ENCODE results near the gene RAB40AL. TPM values are rescaled to one million over a fixed set of nuclear protein-coding genes. Genes with fewer than 3 reads are reported as not detected.
"Not testable (repeated sequence)": the region's sequence is repeated elsewhere in the genome, so short reads cannot be mapped to it uniquely, and the experiment has no call there.

Gene RAB40AL
- total and polyA plus RNA-seq, 3 donors from 2014 or later = 3.8 to 4.3 TPM; not detected in 1

GRCh38 chrX:102968216-102968615, 31.1 kb downstream of the RAB40AL start:
- DNase-seq = no peak
- TF ChIP-seq POLR2A (IDR thresholded peaks at IDR 0.05) = no peak
- H3K36me3 ChIP-seq (ENCODE audit: low read depth, missing control alignments) = no peaks in the 10 kb centered on the region

GRCh38 chrX:102971536-102971935, 34.5 kb downstream of the RAB40AL start:
- H3K9me3 ChIP-seq; H3K4me3 ChIP-seq; H3K36me3 ChIP-seq (ENCODE audit: low read depth, missing control alignments); H3K27ac ChIP-seq; intact Hi-C loops (cut with DNase I; ENCODE audit: low total_unique reads); DNase-seq; H3K27me3 ChIP-seq; H3K4me1 ChIP-seq: not testable (repeated sequence)

More at GRCh38 chrX:102968216-102968615, 31.1 kb downstream of the RAB40AL start:
- Histone ChIP-seq H3K27ac (no peak overlapping the region), H3K9me3 (no peaks in the 10 kb centered on the region), H3K4me3 (no peak overlapping the region), H3K27me3 (no peaks in the 10 kb centered on the region), H3K4me1 (no peaks in the 10 kb centered on the region)
- intact Hi-C loops (cut with DNase I; ENCODE audit: low total_unique reads) = no loop called here
- WGBS, 2 donors = 96 to 100% methylated on average over 2 of the region's 2 CpGs

GRCh38 chrX:102975016-102975415, 37.9 kb downstream of the RAB40AL start:
- H3K9me3 ChIP-seq = no peaks in the 10 kb centered on the region
- TF ChIP-seq POLR2A (IDR thresholded peaks at IDR 0.05) (no peak), CTCF (IDR thresholded peaks at IDR 0.05) (no peak)
- no peak for DNase-seq
- WGBS, 2 donors = 87 to 100% methylated on average over 2 of the region's 2 CpGs
- no peaks in the 10 kb centered on the region for H3K27me3 ChIP-seq
- H3K36me3 ChIP-seq (ENCODE audit: low read depth, missing control alignments) = no peaks in the 10 kb centered on the region
- no peak overlapping the region for H3K4me3 ChIP-seq
- intact Hi-C loops (cut with DNase I; ENCODE audit: low total_unique reads) = no loop called here
- no peaks in the 10 kb centered on the region for H3K4me1 ChIP-seq
- no peak overlapping the region for H3K27ac ChIP-seq

- no peaks in the 10 kb centered on the region for H3K36me3 ChIP-seq (ENCODE audit: low read depth, missing control alignments)
- H3K4me3 ChIP-seq = no peak overlapping the region
- no peaks in the 10 kb centered on the region for H3K27me3 ChIP-seq
- no peak overlapping the region for H3K27ac ChIP-seq
- TF ChIP-seq POLR2A (IDR thresholded peaks at IDR 0.05) (no peak), CTCF (IDR thresholded peaks at IDR 0.05) (no peak)
- 79 to 86% methylated on average over 1 of the region's 1 CpG for WGBS, 2 donors
- DNase-seq = no peak
- H3K9me3 ChIP-seq = no peaks in the 10 kb centered on the region
- intact Hi-C loops (cut with DNase I; ENCODE audit: low total_unique reads) = no loop called here
- H3K4me1 ChIP-seq = no peaks in the 10 kb centered on the region
These were observed 39.2 kb downstream of the RAB40AL start for GRCh38 chrX:102976286-102976685.

GRCh38 chrX:102976793-102977495, 39.9 kb downstream of the RAB40AL start:
- TF ChIP-seq POLR2A (IDR thresholded peaks at IDR 0.05) = no peak
- no peak for TF ChIP-seq CTCF (IDR thresholded peaks at IDR 0.05)
- intact Hi-C loops (cut with DNase I; ENCODE audit: low total_unique reads) = no loop called here
- Histone ChIP-seq H3K36me3 (ENCODE audit: low read depth, missing control alignments) (no peaks in the 10 kb centered on the region), H3K4me3 (no peak overlapping the region), H3K4me1 (no peaks in the 10 kb centered on the region), H3K27me3 (no peaks in the 10 kb centered on the region), H3K9me3 (no peaks in the 10 kb centered on the region), H3K27ac (no peak overlapping the region)
- no peak for DNase-seq
- WGBS, 2 donors = 37 to 54% methylated on average over 3 to 4 of the region's 4 CpGs

- TF ChIP-seq POLR2A (IDR thresholded peaks at IDR 0.05) (no peak), CTCF (IDR thresholded peaks at IDR 0.05) (no peak)
- no peaks in the 10 kb centered on the region for H3K9me3 ChIP-seq
- H3K4me3 ChIP-seq = no peak overlapping the region
- H3K27me3 ChIP-seq = no peaks in the 10 kb centered on the region
- WGBS, 2 donors = 62 to 85% methylated on average over 8 to 9 of the region's 9 CpGs
- H3K36me3 ChIP-seq (ENCODE audit: low read depth, missing control alignments) = no peaks in the 10 kb centered on the region
- no peak for DNase-seq
- H3K27ac ChIP-seq = no peak overlapping the region
- intact Hi-C loops (cut with DNase I; ENCODE audit: low total_unique reads) = no loop called here
- H3K4me1 ChIP-seq = no peaks in the 10 kb centered on the region
These were observed 41.5 kb downstream of the RAB40AL start for GRCh38 chrX:102978594-102978993.

Measured in testis (tissue), 3 donors.